Right cardiac atrium (tissue), 5 donors: ENCODE results near the gene TMED3. TPM values are rescaled to one million over a fixed set of nuclear protein-coding genes. Genes with fewer than 3 reads are reported as not detected.

Experiments
- ATAC-seq, 2 donors: fragments of 200-7000 bp; cut with Tn5 transposase; one replicate each; pipeline versions ENCODE4 v1.8.0 to v1.9.1; 2020; ENCODE audit warnings: moderate library complexity in 2 of 2, mild to moderate bottlenecking in 1 of 2
- DNase-seq, 3 donors: peaks; one replicate each; pipeline ENCODE4 v3.0.0-alpha.2; 2020
- H3K27ac ChIP-seq: one replicate; pipeline ENCODE4 v1.5.1; 2013; ENCODE audit warnings: mild to moderate bottlenecking, low read length, control low read depth, moderate library complexity
- H3K27me3 ChIP-seq: one replicate; pipeline ENCODE4 v1.6.1; 2013; ENCODE audit not compliant: control insufficient read depth, insufficient read depth
- H3K4me1 ChIP-seq: one replicate; pipeline ENCODE4 v1.6.1; 2013; ENCODE audit warnings: low read length; ENCODE audit not compliant: control insufficient read depth, insufficient read depth
- H3K4me3 ChIP-seq: one replicate; pipeline ENCODE4 v1.5.1; 2013; ENCODE audit warnings: low read length, control low read depth
- H3K9me3 ChIP-seq: one replicate; pipeline ENCODE4 v1.6.1; 2013; ENCODE audit warnings: low read length; ENCODE audit not compliant: control insufficient read depth
- whole genome bisulfite sequencing: extraction: QIAGEN DNeasy Blood & Tissue Kit; methylation state at CpG from one replicate; pipeline ENCODE4 v1.1.7; 2013; 5-methylcytosine and 5-hydroxymethylcytosine counted together
- intact Hi-C, 4 donors: fragments of 100-400 bp; cut with DNase I; formaldehyde crosslinking; loops; one replicate each; pipeline versions ENCODE4 v1.11.0 to v1.14.0; 2022 to 2023
- polyA plus RNA-seq: library from polyadenylated mRNA; stranded (reverse); fragments of 200-250 nt; gene quantifications from one replicate; pipeline ENCODE4 v1.2.3, GENCODE V29; 2013
- total RNA-seq, 4 donors: library from RNA; stranded (reverse); fragmentation: NEBNext Ultra II Directional; extraction: Animal tissue kit (Norgen Biotek cat#: 25700); gene quantifications; one replicate each; pipeline ENCODE4 v1.2.1, GENCODE V29; 2021
- donor health status: healthy with polysubstance abuse.
- donor health status: DM: no; HTN: yes; CAD: no.
- donor health status: DM: no; HTN: no; CAD: no.
- donor health status: DM: no; HTN: yes; CAD: no; lungs with severe emphysema.
- donor health status: DM: yes; HTN: yes; CAD: no.

TMED3 gene
- total and polyA plus RNA-seq, 5 donors = 27.5 to 32.8 (median 31.0) TPM

GRCh38 chr15:79296583-79296982 is 14.3 kb upstream of the TMED3 start:
- peaks cover 2% of the 10 kb centered on the region for H3K27me3 ChIP-seq
- no peak for ATAC-seq
- H3K27ac ChIP-seq = no peak overlapping the region
- no peaks in the 10 kb centered on the region for H3K4me1 ChIP-seq
- no peak for DNase-seq
- whole genome bisulfite sequencing = 43% methylated on average over 4 of the region's 4 CpGs
- H3K4me3 ChIP-seq = no peak overlapping the region
- H3K9me3 ChIP-seq = no peaks in the 10 kb centered on the region
- intact Hi-C loops = no loop called here

DNA sequence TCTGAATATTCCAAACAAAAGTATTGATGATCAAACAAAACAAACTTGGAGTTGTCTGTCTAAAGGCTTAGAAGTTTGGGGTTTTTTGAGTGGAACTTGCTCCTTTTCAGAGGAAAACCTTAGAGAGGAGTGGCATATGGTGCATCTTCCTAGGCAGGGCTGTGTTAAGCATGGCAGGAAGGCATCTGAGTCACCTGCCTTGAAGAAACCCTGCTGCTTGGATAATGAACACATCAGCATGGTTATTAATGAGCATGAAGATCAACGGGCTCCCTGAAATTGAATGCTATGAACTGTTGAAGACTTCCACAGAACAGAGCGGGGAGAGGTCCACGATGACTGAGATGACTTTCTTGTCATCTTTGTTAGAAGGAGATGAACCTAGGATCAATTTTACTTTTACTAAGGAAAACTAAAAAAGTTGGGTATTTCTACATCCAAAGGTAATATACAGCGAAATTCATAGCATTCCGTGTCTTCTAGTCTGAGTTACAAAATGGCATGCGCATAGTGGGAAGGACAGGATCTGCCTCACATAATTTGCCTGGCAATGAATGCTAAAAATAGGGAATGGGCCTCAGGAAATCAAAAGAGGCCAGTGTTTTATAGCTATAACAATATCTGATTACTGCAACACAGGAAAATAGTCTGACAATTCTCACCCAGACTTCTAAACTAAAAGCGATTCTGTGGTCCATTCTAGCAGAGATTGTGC is 11.6 kb upstream of the TMED3 start:
- no peak overlapping the region for H3K4me3 ChIP-seq
- no peak overlapping the region for H3K27ac ChIP-seq
- 82% methylated on average over 7 of the region's 7 CpGs for WGBS
- ATAC-seq (no peak), DNase-seq (no peak)
- H3K4me1 ChIP-seq = no peaks in the 10 kb centered on the region
- H3K27me3 ChIP-seq = peaks cover 2% of the 10 kb centered on the region
- intact Hi-C loops = no loop called here
- no peaks in the 10 kb centered on the region for H3K9me3 ChIP-seq

DNA sequence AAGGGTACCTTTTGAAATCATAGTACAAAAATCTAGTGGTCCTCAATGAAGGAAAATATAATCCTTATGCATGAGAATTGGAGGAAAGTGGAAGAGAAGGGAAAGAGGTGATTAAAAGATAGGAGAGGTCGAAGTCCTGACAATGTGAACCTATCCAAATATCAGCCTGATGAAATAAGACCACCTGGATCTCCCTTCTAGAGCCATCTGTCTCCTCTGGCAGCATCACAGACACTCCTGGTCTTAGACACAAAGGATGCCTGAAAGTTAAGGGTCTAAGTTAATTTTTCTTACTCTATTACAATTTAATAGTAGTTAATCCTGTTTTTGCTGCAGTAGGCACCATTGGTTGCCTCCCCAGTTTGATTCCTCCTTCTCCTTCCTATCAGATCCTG is 11.1 kb upstream of the TMED3 start:
- Histone ChIP-seq H3K27me3 (peaks cover 2% of the 10 kb centered on the region), H3K9me3 (no peaks in the 10 kb centered on the region), H3K4me3 (no peak overlapping the region), H3K4me1 (no peaks in the 10 kb centered on the region), H3K27ac (no peak overlapping the region)
- intact Hi-C loops = no loop called here
- WGBS = 54% methylated on average over 1 of the region's 1 CpG
- DNase-seq (no peak), ATAC-seq (no peak)

DNA sequence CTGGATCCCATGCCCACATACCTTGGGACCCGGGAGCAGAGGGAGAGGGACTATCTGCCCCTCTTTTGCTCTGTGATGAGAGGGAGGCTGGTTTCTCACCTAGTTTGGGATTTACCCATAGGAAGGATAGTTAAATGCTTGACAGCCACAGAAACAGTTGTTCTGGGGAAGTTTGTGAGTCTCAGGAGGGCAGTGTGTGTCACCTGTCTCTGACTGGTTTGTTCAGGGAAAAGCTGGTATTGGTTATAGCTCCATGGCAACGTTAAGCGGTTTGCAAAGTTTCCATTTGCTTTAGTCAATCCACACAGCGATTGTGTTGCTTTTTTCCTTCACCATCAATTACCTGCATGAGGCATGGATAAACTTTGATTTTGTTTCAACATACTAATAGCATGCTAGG is 3.7 kb upstream of the TMED3 start:
- 54% methylated on average over 4 of the region's 4 CpGs for WGBS
- intact Hi-C loops = no loop called here
- Histone ChIP-seq H3K4me3 (no peak overlapping the region), H3K4me1 (peaks cover 6% of the 10 kb centered on the region), H3K9me3 (no peaks in the 10 kb centered on the region), H3K27me3 (peaks cover 3% of the 10 kb centered on the region), H3K27ac (no peak overlapping the region)
- no peak for DNase-seq
- ATAC-seq = no peak

DNA sequence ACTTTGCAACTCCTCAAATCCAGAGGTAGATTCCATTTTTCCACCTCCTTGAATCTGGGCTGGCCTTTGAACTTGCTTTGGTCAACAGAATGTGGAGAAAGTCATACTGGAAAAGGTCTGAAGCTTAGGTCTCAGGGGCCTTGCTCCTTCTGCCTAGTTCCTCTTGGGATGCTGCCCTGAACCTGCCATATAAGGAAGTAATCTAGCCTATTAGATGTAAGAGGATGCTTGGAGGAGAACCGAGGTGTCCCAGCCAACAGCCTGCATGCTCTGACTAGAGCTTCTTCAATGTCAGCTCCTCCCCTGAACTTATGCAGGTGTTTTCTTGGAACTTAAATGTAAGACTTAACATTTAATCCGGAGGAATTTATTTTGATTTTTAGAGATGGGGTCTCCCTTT is 2.0 kb upstream of the TMED3 start:
- no peak for DNase-seq
- Histone ChIP-seq H3K27me3 (peaks cover 3% of the 10 kb centered on the region), H3K4me3 (no peak overlapping the region), H3K4me1 (peaks cover 7% of the 10 kb centered on the region), H3K27ac (no peak overlapping the region), H3K9me3 (no peaks in the 10 kb centered on the region)
- intact Hi-C loops = no loop called here
- ATAC-seq = no peak
- 34% methylated on average over 2 of the region's 2 CpGs for WGBS

DNA sequence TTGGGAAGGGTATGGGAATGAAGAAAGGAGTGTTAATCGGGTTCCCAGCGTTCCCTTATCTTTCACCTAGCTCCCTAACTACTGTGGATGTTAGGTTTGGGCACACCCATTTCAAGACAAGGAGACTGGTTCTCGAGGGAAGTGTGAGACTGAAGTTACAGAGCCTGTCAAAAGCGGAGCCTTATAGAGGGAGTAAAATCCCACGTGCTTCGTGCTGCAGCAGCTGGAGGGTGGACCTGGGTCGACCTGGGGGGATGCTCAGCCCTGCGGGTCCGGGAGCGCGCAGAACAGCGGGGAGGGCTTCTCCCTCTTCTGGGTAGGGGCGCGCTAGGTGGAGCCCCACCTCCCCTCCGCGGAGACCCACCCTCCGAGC is 314 bp upstream of the TMED3 start:
- DNase-seq (no peak), ATAC-seq (peak; percentile 56 to 59)
- WGBS = 2% methylated on average over 17 of the region's 17 CpGs
- Histone ChIP-seq H3K4me1 (peaks cover 7% of the 10 kb centered on the region), H3K27ac (no peak overlapping the region), H3K9me3 (no peaks in the 10 kb centered on the region), H3K27me3 (peaks cover under 1% of the 10 kb centered on the region), H3K4me3 (peak overlapping the region; percentile 89)
- intact Hi-C loops = no loop called here

GRCh38 chr15:79311901-79312553 is 1.1 kb downstream of the TMED3 start:
- ATAC-seq (no peak), DNase-seq (no peak)
- intact Hi-C loops = no loop called here
- Histone ChIP-seq H3K4me3 (peak overlapping the region; percentile 89), H3K27me3 (no peaks in the 10 kb centered on the region), H3K9me3 (no peaks in the 10 kb centered on the region), H3K27ac (no peak overlapping the region), H3K4me1 (peaks cover 7% of the 10 kb centered on the region)
- 61% methylated on average over 8 of the region's 8 CpGs for WGBS

DNA sequence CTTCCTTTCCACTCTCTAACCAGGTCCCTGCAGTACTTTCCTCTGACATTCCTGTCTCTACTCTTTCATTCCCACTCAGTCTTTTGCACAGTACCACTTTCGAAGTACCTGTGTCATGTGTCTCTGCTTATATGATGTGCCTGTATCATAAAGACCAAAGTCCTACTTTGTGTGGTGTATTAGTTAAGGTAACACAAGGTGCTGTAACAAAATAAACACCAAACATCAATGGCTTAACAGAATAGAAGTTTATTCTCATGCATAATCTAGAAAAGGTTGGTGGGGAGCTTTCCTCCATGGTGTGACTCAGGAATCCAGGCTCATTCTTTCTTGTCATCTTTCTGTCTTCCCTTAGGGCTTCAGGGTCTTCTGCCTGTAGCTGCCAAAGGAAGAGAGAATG is 3.3 kb downstream of the TMED3 start:
- no peaks in the 10 kb centered on the region for H3K9me3 ChIP-seq
- peaks cover 7% of the 10 kb centered on the region for H3K4me1 ChIP-seq
- no peak overlapping the region for H3K27ac ChIP-seq
- H3K27me3 ChIP-seq = no peaks in the 10 kb centered on the region
- intact Hi-C loops = no loop called here
- WGBS = 90% methylated on average over 1 of the region's 1 CpG
- ATAC-seq (no peak), DNase-seq (no peak)
- H3K4me3 ChIP-seq = no peak overlapping the region

DNA sequence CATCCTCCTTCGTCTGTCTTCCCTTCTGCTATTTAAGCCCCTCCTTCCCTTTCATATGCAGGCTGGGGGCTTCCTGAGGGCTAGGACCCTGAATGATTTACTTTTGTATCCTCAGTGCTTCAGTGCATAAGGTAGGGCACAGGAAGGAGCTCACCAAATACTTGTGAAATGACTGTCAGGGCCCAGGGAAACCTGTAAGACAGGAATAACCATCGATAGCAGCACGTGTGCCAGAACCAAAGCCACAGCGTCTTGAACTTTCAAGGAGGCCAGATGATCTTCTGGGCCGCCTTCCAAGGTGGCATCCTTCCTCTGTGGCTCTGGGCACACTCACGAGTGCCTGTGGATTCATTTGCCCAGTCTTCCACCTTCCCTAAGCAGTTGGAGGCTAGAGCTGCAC is 3.9 kb downstream of the TMED3 start:
- ATAC-seq (no peak), DNase-seq (no peak)
- Histone ChIP-seq H3K4me3 (no peak overlapping the region), H3K27ac (no peak overlapping the region), H3K9me3 (no peaks in the 10 kb centered on the region), H3K27me3 (no peaks in the 10 kb centered on the region), H3K4me1 (peaks cover 7% of the 10 kb centered on the region)
- intact Hi-C loops = no loop called here
- 92% methylated on average over 6 of the region's 6 CpGs for WGBS

GRCh38 chr15:79315623-79316328 is 4.9 kb downstream of the TMED3 start:
- no peak for DNase-seq
- no peak for ATAC-seq
- no peak overlapping the region for H3K27ac ChIP-seq
- 82% methylated on average over 10 of the region's 10 CpGs for WGBS
- intact Hi-C loops = no loop called here
- H3K9me3 ChIP-seq = no peaks in the 10 kb centered on the region
- H3K27me3 ChIP-seq = no peaks in the 10 kb centered on the region
- no peak overlapping the region for H3K4me3 ChIP-seq
- H3K4me1 ChIP-seq = peaks cover 7% of the 10 kb centered on the region

GRCh38 chr15:79316864-79317263 is 6.0 kb downstream of the TMED3 start:
- peaks cover 5% of the 10 kb centered on the region for H3K4me1 ChIP-seq
- intact Hi-C loops = no loop called here
- H3K4me3 ChIP-seq = no peak overlapping the region
- no peak for DNase-seq
- whole genome bisulfite sequencing = 91% methylated on average over 9 of the region's 9 CpGs
- no peaks in the 10 kb centered on the region for H3K9me3 ChIP-seq
- H3K27ac ChIP-seq = no peak overlapping the region
- H3K27me3 ChIP-seq = no peaks in the 10 kb centered on the region
- ATAC-seq = no peak
